ENCODE measurements around the gene S100Z. TPM values are rescaled to one million over a fixed set of nuclear protein-coding genes. Genes with fewer than 3 reads are reported as not detected.

Gene S100Z
- total and polyA plus RNA-seq, 2 of the 8 experiments (the other 6 are each of a cell fraction or from before 2014, with no cell fraction given) = 0.30 TPM; not detected in 1

DNA sequence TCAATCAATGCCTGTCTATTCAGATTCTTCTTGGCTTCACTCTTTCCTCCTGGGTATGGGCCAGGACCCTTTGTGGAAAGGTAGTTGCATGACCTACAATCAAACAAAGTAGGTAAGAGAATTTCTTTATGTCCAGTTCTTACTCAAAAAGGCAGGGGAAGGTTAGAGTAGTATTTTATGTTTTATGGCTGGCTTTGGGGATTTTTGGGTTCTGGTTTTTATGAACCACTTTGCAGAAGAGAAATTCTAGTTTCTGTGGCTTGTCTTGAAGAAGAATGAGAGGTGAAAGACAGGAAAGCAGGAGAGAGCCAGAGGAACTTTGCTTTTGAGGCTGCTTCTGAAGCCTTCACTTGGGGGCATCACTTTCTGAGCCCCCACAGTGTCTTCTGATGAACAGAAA, 88.4 kb downstream of the S100Z start:
- H4K91ac ChIP-seq (replicated peaks; ENCODE audit: insufficient read length, low read length) = no peak overlapping the region
- H3K23me2 ChIP-seq (ENCODE audit: low read depth, low read length) = no peaks in the 10 kb centered on the region
- H4K8ac ChIP-seq (ENCODE audit: extremely low read depth, insufficient read depth, low read length) = no peak overlapping the region
- no peaks in the 10 kb centered on the region for H3K27me3 ChIP-seq (replicated peaks in 1 of 4; ENCODE audit: control insufficient read depth in 3 of 4, extremely low read depth in 1 of 4, insufficient read depth in 3 of 4, low read length in 3 of 4)
- no peak overlapping the region for H3K18ac ChIP-seq (ENCODE audit: extremely low read depth, low read length)
- CTCF ChIA-PET (ENCODE audit: partially characterized antibody) = interaction anchor here (0.7 kb wide), 1 partner anchor 98 kb away, joined by 3 read pairs; no protein-coding TSS in a partner anchor
- H2BK5ac ChIP-seq (ENCODE audit: low read depth, low read length) = no peak overlapping the region
- H3K4me1 ChIP-seq (replicated peaks in 1 of 4; ENCODE audit: control insufficient read depth in 3 of 4, insufficient read depth in 4 of 4, low read length in 3 of 4) = no peaks in the 10 kb centered on the region
- H2AFZ ChIP-seq (ENCODE audit: low read length) = no peak overlapping the region
- no peak overlapping the region for H3K23ac ChIP-seq (ENCODE audit: insufficient read length)
- FAIRE-seq (no peak), DNase-seq (ENCODE audit: low read depth in 1 of 2, low spot score in 2 of 2) (no peak)
- no peak overlapping the region for H3K4me3 ChIP-seq (ENCODE audit: extremely low read depth in 1 of 4, insufficient read depth in 2 of 4, low read depth in 3 of 4, low read length in 4 of 4)
- H3K9me3 ChIP-seq (ENCODE audit: insufficient read depth in 2 of 2, low read depth in 1 of 2, low read length in 1 of 2) = no peaks in the 10 kb centered on the region
- TF ChIP-seq, protein P1, sequence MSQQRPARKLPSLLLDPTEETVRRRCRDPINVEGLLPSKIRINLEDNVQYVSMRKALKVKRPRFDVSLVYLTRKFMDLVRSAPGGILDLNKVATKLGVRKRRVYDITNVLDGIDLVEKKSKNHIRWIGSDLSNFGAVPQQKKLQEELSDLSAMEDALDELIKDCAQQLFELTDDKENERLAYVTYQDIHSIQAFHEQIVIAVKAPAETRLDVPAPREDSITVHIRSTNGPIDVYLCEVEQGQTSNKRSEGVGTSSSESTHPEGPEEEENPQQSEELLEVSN (IDR thresholded peaks at IDR 0.05) = no peak
- no peak overlapping the region for H2AK5ac ChIP-seq (ENCODE audit: low read depth, low read length)
- H3K14ac ChIP-seq (ENCODE audit: insufficient read length) = no peak overlapping the region
- H3K27ac ChIP-seq (ENCODE audit: low read depth, low read length) = no peak overlapping the region
- H3K79me2 ChIP-seq (ENCODE audit: control insufficient read depth in 1 of 2, insufficient read depth in 2 of 2, low read length in 2 of 2) = no peaks in the 10 kb centered on the region
- H3K4me2 ChIP-seq (ENCODE audit: insufficient read depth in 1 of 2, low read depth in 2 of 2, low read length in 2 of 2) = no peak overlapping the region
- H4K20me1 ChIP-seq (replicated peaks in 1 of 2; ENCODE audit: control insufficient read depth in 1 of 2, insufficient read depth in 2 of 2, low read length in 2 of 2) = no peaks in the 10 kb centered on the region
- H3K56ac ChIP-seq (replicated peaks; ENCODE audit: insufficient read length, low read depth, low read length) = no peak overlapping the region
- POLR2A ChIA-PET (ENCODE audit: partially characterized antibody) = no interaction called here
- H2BK15ac ChIP-seq (ENCODE audit: low read length) = no peak overlapping the region
- no peaks in the 10 kb centered on the region for H3K36me3 ChIP-seq (ENCODE audit: control insufficient read depth in 2 of 4, insufficient read depth in 4 of 4, low read length in 3 of 4)
- H3K4ac ChIP-seq (replicated peaks; ENCODE audit: insufficient read length, low read depth, low read length) = no peak overlapping the region
- no peak overlapping the region for H2BK12ac ChIP-seq (ENCODE audit: low read depth, low read length)
- H3K79me1 ChIP-seq (ENCODE audit: low read depth, low read length) = no peaks in the 10 kb centered on the region
- H2BK20ac ChIP-seq (ENCODE audit: low read length) = no peak overlapping the region
- no peak overlapping the region for H3K9ac ChIP-seq (replicated peaks in 1 of 4; ENCODE audit: extremely low read depth in 1 of 4, low read depth in 3 of 4, low read length in 3 of 4)
- H4K5ac ChIP-seq (ENCODE audit: insufficient read length, low read depth, low read length) = no peak overlapping the region
- H2BK120ac ChIP-seq (replicated peaks; ENCODE audit: low read depth, low read length) = no peak overlapping the region
